Pancreas (tissue), 10 donors: ENCODE data around the gene ZNF85. TPM values are rescaled to one million over a fixed set of nuclear protein-coding genes. Genes with fewer than 3 reads are reported as not detected.
A peak's percentile ranks its signal among the peaks of the same experiment; 100 is the strongest.
"Not testable (repeated sequence)": the region's sequence is repeated elsewhere in the genome, so short reads cannot be mapped to it uniquely, and the experiment has no call there.

Experiments used
- ATAC-seq, 4 donors: fragments of 200-7000 bp; cut with Tn5 transposase; one replicate each; pipeline versions ENCODE4 v1.8.0 to v1.9.1; 2020; ENCODE audit warnings: mild to moderate bottlenecking in 4 of 4, moderate library complexity in 4 of 4
- DNase-seq, 6 donors: peaks; one replicate each; pipeline ENCODE4 v3.0.0-alpha.2; 2020
- FAIRE-seq: peaks from 2 replicates; lab custom pipeline; 2012; peaks lifted over from hg19 to GRCh38; lab: Jason Lieb, UNC
- H3K27ac ChIP-seq, 4 donors: fragments of 200-600 bp; sonication (generic); 1 replicate in 3 of 4; 2 replicates in 1 of 4; pipeline versions ENCODE4 v1.5.0 to v1.8.0; 2020
- H3K27me3 ChIP-seq, 4 donors: fragments of 200-600 bp; one replicate each; pipeline ENCODE4 v1.8.0; 2021
- H3K36me3 ChIP-seq, 3 donors: fragments of 200-600 bp; sonication (generic) in 1 of 3; one replicate each; pipeline versions ENCODE4 v1.5.0 to v1.8.0; 2020 to 2021
- H3K4me1 ChIP-seq, 3 donors: fragments of 200-600 bp; one replicate each; pipeline ENCODE4 v1.8.0; 2021
- H3K4me3 ChIP-seq, 4 donors: fragments of 200-600 bp; sonication (generic) in 2 of 4; one replicate each; pipeline versions ENCODE4 v1.5.0 to v1.8.0; 2020 to 2021
- H3K9me3 ChIP-seq, 4 donors: fragments of 200-600 bp; one replicate each; pipeline ENCODE4 v1.8.0; 2021
- WGBS, 2 donors: extraction: QIAGEN DNeasy Blood & Tissue Kit; methylation state at CpG; one replicate each; pipeline ENCODE4 v1.1.7; 2013; 5-methylcytosine and 5-hydroxymethylcytosine counted together
- intact Hi-C, 3 donors: fragments of 100-400 bp; cut with DNase I; formaldehyde crosslinking; loops; one replicate each; pipeline versions ENCODE4 v1.11.1 to v1.14.2; 2022
- polyA plus RNA-seq, 2 donors: library from polyadenylated mRNA; stranded (reverse); fragments of 200-250 nt; gene quantifications; one replicate each; pipeline ENCODE4 v1.2.3, GENCODE V29; 2013
- total RNA-seq, 6 donors: library from RNA; stranded (reverse); fragmentation: NEBNext Ultra II Directional in 4 of 6; extraction: Animal tissue kit (Norgen Biotek cat#: 25700) in 4 of 6; gene quantifications; one replicate each; pipeline versions ENCODE4 v1.2.1 to v1.2.4, GENCODE V29; 2021 to 2023
- TF ChIP-seq, protein P1 (sequence below), 4 donors: fragments of 200-600 bp; sonication (generic) in 3 of 4; IDR thresholded peaks; one replicate each; pipeline versions ENCODE4 v1.5.0 to v1.8.0; 2021; ENCODE audit warnings: antibody characterized with exemption in 4 of 4
- donor health status: healthy with polysubstance abuse.
- donor health status: DM: no; HTN: no; CAD: no; lungs with moderate emphysema.
- donor health status: DM: no; HTN: no; CAD: no.
- donor health status: control.
- donor health status: control.
- donor health status: Bipolar disorder and iron deficiency.
- donor health status: DM: yes; HTN: yes; CAD: no.
- donor health status: DM: no; HTN: no; CAD: no.
- donor health status: DM: no; HTN: no; CAD: no.
- donor health status: DM: yes; HTN: yes; CAD: no.

Gene ZNF85
- total and polyA plus RNA-seq, 8 donors: 3.8 to 7.8 (median 6.8) TPM

DNA sequence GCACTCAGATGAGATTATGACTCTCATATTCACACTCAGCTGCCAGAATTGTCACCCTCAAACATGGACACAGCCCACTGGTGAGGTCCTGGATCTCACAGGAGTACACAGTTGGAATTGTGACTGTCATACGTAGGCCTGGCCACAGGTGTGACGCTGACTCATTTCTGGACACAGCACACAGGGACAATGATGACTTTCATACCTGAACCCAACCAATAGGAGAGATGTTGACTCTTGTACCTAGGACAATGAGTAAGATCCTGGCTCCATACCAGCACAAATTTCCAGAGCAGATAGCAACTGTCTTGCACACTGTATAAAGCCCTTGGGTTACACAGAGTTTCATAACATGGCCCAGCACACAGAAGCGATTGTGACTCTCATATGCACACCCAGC is 46.4 kb downstream of the ZNF85 start:
- peak; percentile 89 to 95 (median 92) for ATAC-seq
- Histone ChIP-seq H3K4me1 (no peaks in the 10 kb centered on the region), H3K9me3 (no peaks in the 10 kb centered on the region), H3K4me3 (no peak overlapping the region), H3K27ac (peak overlapping the region in 2 of 4 donors; percentile 50 to 61), H3K36me3 (no peaks in the 10 kb centered on the region), H3K27me3 (no peaks in the 10 kb centered on the region)
- peak in 4 of 6 donors; percentile 30 to 69 (median 54) for DNase-seq
- no peak for FAIRE-seq
- WGBS, 2 donors: 54 to 76% methylated on average over 3 of the region's 3 CpGs
- intact Hi-C loops: no loop called here
- TF ChIP-seq, protein P1, sequence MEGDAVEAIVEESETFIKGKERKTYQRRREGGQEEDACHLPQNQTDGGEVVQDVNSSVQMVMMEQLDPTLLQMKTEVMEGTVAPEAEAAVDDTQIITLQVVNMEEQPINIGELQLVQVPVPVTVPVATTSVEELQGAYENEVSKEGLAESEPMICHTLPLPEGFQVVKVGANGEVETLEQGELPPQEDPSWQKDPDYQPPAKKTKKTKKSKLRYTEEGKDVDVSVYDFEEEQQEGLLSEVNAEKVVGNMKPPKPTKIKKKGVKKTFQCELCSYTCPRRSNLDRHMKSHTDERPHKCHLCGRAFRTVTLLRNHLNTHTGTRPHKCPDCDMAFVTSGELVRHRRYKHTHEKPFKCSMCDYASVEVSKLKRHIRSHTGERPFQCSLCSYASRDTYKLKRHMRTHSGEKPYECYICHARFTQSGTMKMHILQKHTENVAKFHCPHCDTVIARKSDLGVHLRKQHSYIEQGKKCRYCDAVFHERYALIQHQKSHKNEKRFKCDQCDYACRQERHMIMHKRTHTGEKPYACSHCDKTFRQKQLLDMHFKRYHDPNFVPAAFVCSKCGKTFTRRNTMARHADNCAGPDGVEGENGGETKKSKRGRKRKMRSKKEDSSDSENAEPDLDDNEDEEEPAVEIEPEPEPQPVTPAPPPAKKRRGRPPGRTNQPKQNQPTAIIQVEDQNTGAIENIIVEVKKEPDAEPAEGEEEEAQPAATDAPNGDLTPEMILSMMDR (IDR thresholded peaks at IDR 0.05): no peak

DNA sequence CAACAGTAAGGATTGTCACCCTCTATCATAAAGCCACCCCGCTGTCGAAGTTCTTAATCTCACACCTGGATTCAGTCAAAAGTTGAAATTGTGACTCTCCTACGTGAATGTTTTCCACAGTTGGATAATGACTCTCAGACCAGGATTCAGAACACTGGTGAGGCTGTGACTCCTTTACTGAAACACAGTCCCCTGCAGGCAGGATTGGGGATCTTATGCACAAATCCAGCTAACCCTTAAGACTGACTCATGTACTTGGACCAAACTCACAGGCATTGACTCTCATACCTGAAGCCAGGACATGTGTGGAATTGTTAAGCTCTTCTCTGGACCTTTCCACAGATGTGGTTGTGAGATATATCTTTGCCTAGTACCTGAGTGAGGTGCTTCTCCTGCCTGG is 46.8 kb downstream of the ZNF85 start:
- Histone ChIP-seq H3K27ac (peak overlapping the region in 2 of 4 donors; percentile 50 to 61), H3K4me3 (no peak overlapping the region), H3K4me1 (no peaks in the 10 kb centered on the region), H3K9me3 (no peaks in the 10 kb centered on the region), H3K27me3 (no peaks in the 10 kb centered on the region), H3K36me3 (no peaks in the 10 kb centered on the region)
- TF ChIP-seq, protein P1 (IDR thresholded peaks at IDR 0.05): no peak
- ATAC-seq (peak in 3 of 4 donors; percentile 42 to 43 (median 43)), FAIRE-seq (no peak), DNase-seq (peak in 1 of 6 donors; percentile 20)
- intact Hi-C loops: no loop called here
- WGBS, 2 donors: 55 to 88% methylated on average over 3 of the region's 3 CpGs

DNA sequence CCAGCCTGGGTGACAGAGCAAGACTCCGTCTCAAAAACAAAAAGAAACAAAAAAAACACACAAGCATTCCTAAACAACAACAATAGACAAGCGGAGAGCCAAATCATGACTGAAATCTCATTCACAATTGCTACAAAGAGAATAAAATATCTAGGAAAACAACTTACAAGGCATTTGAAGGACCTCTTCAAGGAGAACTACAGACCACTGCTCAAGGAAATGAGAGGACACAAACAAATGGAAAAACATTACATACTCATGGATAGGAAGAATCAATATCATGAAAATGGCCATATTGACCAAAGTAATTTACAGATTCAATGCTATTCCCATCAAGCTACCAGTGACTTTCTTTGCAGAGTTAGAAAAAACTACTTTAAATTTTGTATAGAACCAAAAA is 69.7 kb downstream of the ZNF85 start:
- H3K4me3 ChIP-seq, FAIRE-seq, H3K27ac ChIP-seq, H3K36me3 ChIP-seq, H3K9me3 ChIP-seq, DNase-seq, H3K27me3 ChIP-seq, H3K4me1 ChIP-seq, ATAC-seq, intact Hi-C loops: not testable (repeated sequence)
- WGBS, 2 donors: 92 to 96% methylated on average over 2 of the region's 2 CpGs

- Histone ChIP-seq H3K27me3 (no peaks in the 10 kb centered on the region), H3K4me1 (no peaks in the 10 kb centered on the region), H3K36me3 (no peaks in the 10 kb centered on the region), H3K9me3 (no peaks in the 10 kb centered on the region), H3K4me3 (peak overlapping the region in 3 of 4 donors; percentile 4 to 47 (median 21)), H3K27ac (no peak overlapping the region)
- 3 to 7% methylated on average over 29 of the region's 29 CpGs for WGBS, 2 donors
- TF ChIP-seq, protein P1 (IDR thresholded peaks at IDR 0.05): no peak
- intact Hi-C loops: no loop called here
- ATAC-seq (peak; percentile 100), FAIRE-seq (peak; percentile 56), DNase-seq (peak; percentile 75 to 90 (median 84))
Measured at GRCh38 chr19:20999731-21000352, 76.8 kb downstream of the ZNF85 start.

Other genes starting within 250 kb of the ZNF85 start
- 1 to 10 TPM; 2.2 to 4.5 (median 2.9) TPM for gene ZNF66, start 146.9 kb upstream of the ZNF85 start, total RNA-seq
- gene ZNF66, start 146.9 kb upstream of the ZNF85 start, polyA plus RNA-seq: 1 to 10 TPM; 1.4 to 2.7 TPM
- gene ZNF430, start 97.4 kb downstream of the ZNF85 start, total RNA-seq: 1 to 10 TPM; 4.9 to 9.1 (median 5.7) TPM
- 1 to 10 TPM; 2.1 to 2.5 TPM for gene ZNF430, start 97.4 kb downstream of the ZNF85 start, polyA plus RNA-seq
- gene ZNF714, start 159.0 kb downstream of the ZNF85 start, total RNA-seq: 1 to 10 TPM; 2.7 to 6.3 (median 3.3) TPM
- gene ZNF714, start 159.0 kb downstream of the ZNF85 start, polyA plus RNA-seq: 1 to 10 TPM; 1.2 to 1.6 TPM
- 10 to 100 TPM in 1 of 6 donors, 1 to 10 TPM in 5; 3.6 to 11.3 (median 7.2) TPM for gene ZNF431, start 218.8 kb downstream of the ZNF85 start, total RNA-seq
- 10 to 100 TPM; 10.4 to 16.1 TPM for gene ZNF431, start 218.8 kb downstream of the ZNF85 start, polyA plus RNA-seq